ENCODE results near the gene ZNF655. TPM values are rescaled to one million over a fixed set of nuclear protein-coding genes. Genes with fewer than 3 reads are reported as not detected.
"Not testable (repeated sequence)": the region's sequence is repeated elsewhere in the genome, so short reads cannot be mapped to it uniquely, and the experiment has no call there.

ZNF655 gene
- total RNA-seq, 4 donors from 2014 or later, result 153 to 304 (median 226) TPM

DNA sequence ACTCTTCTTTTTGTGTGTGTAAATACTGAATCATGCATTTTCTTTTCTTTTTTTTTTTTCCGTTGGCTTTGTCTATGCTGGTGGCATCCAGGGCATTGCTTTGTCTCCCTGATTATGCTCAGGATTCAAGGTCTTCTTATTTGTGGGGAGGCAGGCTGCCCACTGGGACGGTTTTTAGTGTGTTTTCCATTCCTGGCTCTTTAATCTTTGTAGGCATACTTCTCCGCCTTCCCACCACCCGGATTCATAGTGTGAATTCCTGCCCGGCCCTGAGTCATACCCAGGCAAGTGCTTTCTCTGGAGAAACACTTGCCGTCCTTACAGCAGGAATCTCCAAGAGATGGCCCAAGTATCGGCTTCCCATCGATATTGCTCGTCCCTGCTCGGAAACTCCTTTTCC is 5.2 kb downstream of the ZNF655 start:
- no peak overlapping the region for H3K4me3 ChIP-seq
- in situ Hi-C loops (cut with MboI; ENCODE audit: low pct_ligation_motif_present in 1 of 4, low pct_unique_long_range_greater_than_20kb in 1 of 4, low sequenced_read_pairs in 3 of 4) (no loop called here), intact Hi-C loops (cut with DNase I; ENCODE audit: low total_unique reads) (no loop called here)
- TF ChIP-seq POLR2A (IDR thresholded peaks at IDR 0.05) (no peak), POLR2AphosphoS5 (IDR thresholded peaks at IDR 0.05) (no peak), EP300 (IDR thresholded peaks at IDR 0.05; ENCODE audit: low read depth) (no peak)
- TF ChIP-seq, protein P1, sequence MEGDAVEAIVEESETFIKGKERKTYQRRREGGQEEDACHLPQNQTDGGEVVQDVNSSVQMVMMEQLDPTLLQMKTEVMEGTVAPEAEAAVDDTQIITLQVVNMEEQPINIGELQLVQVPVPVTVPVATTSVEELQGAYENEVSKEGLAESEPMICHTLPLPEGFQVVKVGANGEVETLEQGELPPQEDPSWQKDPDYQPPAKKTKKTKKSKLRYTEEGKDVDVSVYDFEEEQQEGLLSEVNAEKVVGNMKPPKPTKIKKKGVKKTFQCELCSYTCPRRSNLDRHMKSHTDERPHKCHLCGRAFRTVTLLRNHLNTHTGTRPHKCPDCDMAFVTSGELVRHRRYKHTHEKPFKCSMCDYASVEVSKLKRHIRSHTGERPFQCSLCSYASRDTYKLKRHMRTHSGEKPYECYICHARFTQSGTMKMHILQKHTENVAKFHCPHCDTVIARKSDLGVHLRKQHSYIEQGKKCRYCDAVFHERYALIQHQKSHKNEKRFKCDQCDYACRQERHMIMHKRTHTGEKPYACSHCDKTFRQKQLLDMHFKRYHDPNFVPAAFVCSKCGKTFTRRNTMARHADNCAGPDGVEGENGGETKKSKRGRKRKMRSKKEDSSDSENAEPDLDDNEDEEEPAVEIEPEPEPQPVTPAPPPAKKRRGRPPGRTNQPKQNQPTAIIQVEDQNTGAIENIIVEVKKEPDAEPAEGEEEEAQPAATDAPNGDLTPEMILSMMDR (IDR thresholded peaks at IDR 0.05), result no peak
- H3K36me3 ChIP-seq, result peaks cover 0 to 58% (median 26%) of the 10 kb centered on the region in 4 donors
- no peaks in the 10 kb centered on the region for H3K9me3 ChIP-seq
- DNase-seq, result no peak
- peak overlapping the region in 2 of 4 donors; percentile 33 to 42 for H3K27ac ChIP-seq
- no peaks in the 10 kb centered on the region for H3K27me3 ChIP-seq
- peaks cover 7 to 35% (median 14%) of the 10 kb centered on the region in 4 donors for H3K4me1 ChIP-seq
- 89 to 90% methylated on average over 6 to 10 of the region's 10 CpGs for WGBS, 2 donors (ENCODE audit: low coverage in 1 of 2)

DNA sequence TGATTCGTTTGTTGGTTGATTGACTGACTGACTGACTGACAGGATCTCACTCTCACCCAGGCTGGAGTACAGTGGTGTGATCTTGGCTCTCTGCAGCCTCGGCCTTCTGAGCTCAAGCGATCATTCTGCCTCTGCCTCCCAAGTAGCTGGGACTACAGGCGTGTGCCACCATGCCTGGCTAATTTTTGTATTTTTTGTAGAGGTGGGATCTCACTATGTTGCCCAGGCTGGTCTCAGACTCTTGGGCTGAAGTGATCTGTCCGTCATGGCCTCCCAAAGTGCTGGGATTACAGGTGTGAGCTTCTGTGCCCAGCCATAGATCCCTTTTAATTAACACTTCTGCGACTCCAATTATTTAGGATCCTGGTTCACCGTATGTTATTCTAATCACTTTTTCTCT is 10.3 kb downstream of the ZNF655 start:
- DNase-seq; H3K4me3 ChIP-seq; H3K4me1 ChIP-seq; H3K27me3 ChIP-seq; H3K9me3 ChIP-seq; H3K27ac ChIP-seq; in situ Hi-C loops (cut with MboI; ENCODE audit: low pct_ligation_motif_present in 1 of 4, low pct_unique_long_range_greater_than_20kb in 1 of 4, low sequenced_read_pairs in 3 of 4); intact Hi-C loops (cut with DNase I; ENCODE audit: low total_unique reads): not testable (repeated sequence)
- peaks cover 0 to 57% (median 27%) of the 10 kb centered on the region in 4 donors for H3K36me3 ChIP-seq
- WGBS, 2 donors (ENCODE audit: low coverage in 1 of 2), result 97 to 100% methylated on average over 3 to 7 of the region's 7 CpGs

DNA sequence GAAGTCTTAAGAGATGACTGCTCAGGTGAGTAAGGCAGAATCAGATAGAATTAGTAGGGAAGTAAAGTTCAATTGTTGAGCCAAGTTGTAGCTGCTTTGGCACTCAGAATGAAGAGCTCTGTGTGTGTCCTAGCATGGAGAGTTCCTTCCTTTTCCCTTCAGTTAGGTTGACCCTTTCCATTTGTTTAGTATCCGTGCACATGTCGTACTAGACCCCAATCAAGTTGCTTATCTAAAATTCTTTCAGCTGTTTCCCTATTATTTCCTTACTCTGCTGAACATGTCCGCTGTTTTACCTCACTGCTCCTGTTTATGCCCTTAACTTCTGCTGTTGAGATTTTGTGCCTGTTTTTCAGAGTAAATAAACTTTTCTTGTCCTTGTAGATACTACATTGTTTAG is 13.3 kb downstream of the ZNF655 start:
- in situ Hi-C loops (cut with MboI; ENCODE audit: low pct_ligation_motif_present in 1 of 4, low pct_unique_long_range_greater_than_20kb in 1 of 4, low sequenced_read_pairs in 3 of 4) (no loop called here), intact Hi-C loops (cut with DNase I; ENCODE audit: low total_unique reads) (no loop called here)
- Histone ChIP-seq H3K4me3 (no peak overlapping the region), H3K27ac (no peak overlapping the region), H3K36me3 (peaks cover 0 to 40% (median 16%) of the 10 kb centered on the region in 4 donors), H3K4me1 (no peaks in the 10 kb centered on the region), H3K27me3 (no peaks in the 10 kb centered on the region), H3K9me3 (no peaks in the 10 kb centered on the region)
- 88 to 96% methylated on average over 3 of the region's 3 CpGs for WGBS, 2 donors (ENCODE audit: low coverage in 1 of 2)
- no peak for DNase-seq
- TF ChIP-seq, protein P1 (IDR thresholded peaks at IDR 0.05), result no peak
- no peak for TF ChIP-seq EP300 (IDR thresholded peaks at IDR 0.05; ENCODE audit: low read depth)
- no peak for TF ChIP-seq POLR2AphosphoS5 (IDR thresholded peaks at IDR 0.05)
- TF ChIP-seq POLR2A (IDR thresholded peaks at IDR 0.05), result no peak

DNA sequence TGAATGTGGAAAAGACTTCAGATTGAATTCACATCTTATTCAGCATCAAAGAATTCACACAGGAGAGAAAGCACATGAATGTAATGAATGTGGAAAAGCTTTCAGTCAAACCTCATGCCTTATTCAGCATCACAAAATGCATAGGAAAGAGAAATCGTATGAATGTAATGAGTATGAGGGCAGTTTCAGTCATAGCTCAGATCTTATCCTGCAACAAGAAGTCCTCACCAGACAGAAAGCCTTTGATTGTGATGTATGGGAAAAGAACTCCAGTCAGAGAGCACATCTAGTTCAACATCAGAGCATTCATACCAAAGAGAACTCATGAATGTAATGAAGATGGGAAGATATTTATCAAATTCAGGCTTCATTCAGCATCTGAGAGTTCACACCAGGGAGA is 14.8 kb downstream of the ZNF655 start:
- TF ChIP-seq POLR2AphosphoS5 (IDR thresholded peaks at IDR 0.05) (no peak), EP300 (IDR thresholded peaks at IDR 0.05; ENCODE audit: low read depth) (no peak), POLR2A (IDR thresholded peaks at IDR 0.05) (no peak)
- TF ChIP-seq, protein P1 (IDR thresholded peaks at IDR 0.05), result no peak
- in situ Hi-C loops (cut with MboI; ENCODE audit: low pct_ligation_motif_present in 1 of 4, low pct_unique_long_range_greater_than_20kb in 1 of 4, low sequenced_read_pairs in 3 of 4), result no loop called here

DNA sequence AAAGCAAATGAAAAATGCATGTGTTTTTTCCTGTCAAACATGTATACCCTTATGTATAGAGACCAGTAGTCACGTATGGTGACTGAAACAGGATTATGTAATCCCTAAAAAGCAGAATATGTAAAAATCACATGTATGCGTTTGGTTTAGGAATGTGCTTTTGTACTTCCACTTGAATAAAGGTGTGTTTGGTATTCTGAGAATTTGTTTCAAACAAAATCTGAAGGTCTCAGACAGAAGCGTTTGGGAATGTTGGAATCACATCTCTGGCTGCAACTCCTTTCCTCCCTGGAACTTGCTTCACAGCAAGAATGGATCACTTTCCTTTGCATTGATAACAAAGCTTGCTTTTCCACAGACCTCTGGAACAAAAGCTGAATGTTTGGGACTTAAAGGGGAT is 17.8 kb downstream of the ZNF655 start:
- WGBS, 2 donors (ENCODE audit: low coverage in 1 of 2), result 83 to 90% methylated on average over 3 of the region's 3 CpGs
- Histone ChIP-seq H3K36me3 (peaks cover 0 to 22% (median 8%) of the 10 kb centered on the region in 4 donors), H3K27me3 (no peaks in the 10 kb centered on the region), H3K4me3 (no peak overlapping the region), H3K27ac (no peak overlapping the region), H3K9me3 (no peaks in the 10 kb centered on the region), H3K4me1 (peaks cover 0 to 15% (median 10%) of the 10 kb centered on the region in 4 donors)
- DNase-seq, result no peak
- intact Hi-C loops (cut with DNase I; ENCODE audit: low total_unique reads) (no loop called here), in situ Hi-C loops (cut with MboI; ENCODE audit: low pct_ligation_motif_present in 1 of 4, low pct_unique_long_range_greater_than_20kb in 1 of 4, low sequenced_read_pairs in 3 of 4) (no loop called here)
- TF ChIP-seq, protein P1 (IDR thresholded peaks at IDR 0.05), result no peak
- TF ChIP-seq POLR2A (IDR thresholded peaks at IDR 0.05) (no peak), POLR2AphosphoS5 (IDR thresholded peaks at IDR 0.05) (no peak), EP300 (IDR thresholded peaks at IDR 0.05; ENCODE audit: low read depth) (no peak)

More for the DNA sequence above, 14.8 kb downstream of the ZNF655 start:
- 88 to 100% methylated on average over 1 of the region's 1 CpG for WGBS, 2 donors (ENCODE audit: low coverage in 1 of 2)
- Histone ChIP-seq H3K4me3 (no peak overlapping the region), H3K36me3 (peaks cover 0 to 40% (median 16%) of the 10 kb centered on the region in 4 donors), H3K27ac (no peak overlapping the region), H3K4me1 (no peaks in the 10 kb centered on the region), H3K9me3 (no peaks in the 10 kb centered on the region), H3K27me3 (no peaks in the 10 kb centered on the region)
- intact Hi-C loops (cut with DNase I; ENCODE audit: low total_unique reads), result no loop called here
- no peak for DNase-seq

Measured in transverse colon (tissue), 4 donors.